ELF-1 (cell line): Measurements from ENCODE around the gene ZNF280A.

ENCODE experiments used
- DNase-seq: peaks from one replicate; pipeline ENCODE4 v3.0.0-alpha.2; 2016; ENCODE audit warnings: low read depth, low spot score

ZNF280A gene

GRCh38 chr22:22520020-22520656 is at the start of gene ZNF280A:
Gene ZNF280A (minus strand): TSS chr22:22520270. CDS start chr22:22515630, 4,640 bp downstream.
- DNase-seq = peak; percentile 19

- DNase-seq = no peak
These were observed 49.1 kb upstream of the ZNF280A start for GRCh38 chr22:22569218-22569617.

GRCh38 chr22:22565981-22566380 is 45.9 kb upstream of the ZNF280A start:
- DNase-seq = no peak

- peak; percentile 82 for DNase-seq
These were observed 39.0 kb upstream of the ZNF280A start, which contains the start of gene PRAME for GRCh38 chr22:22558972-22559603. Gene PRAME (minus strand): TSS chr22:22559265. CDS start chr22:22556832, 2,433 bp downstream.

GRCh38 chr22:22558071-22558971 is 38.3 kb upstream of the ZNF280A start:
- no peak for DNase-seq

- no peak for DNase-seq
These were observed 37.2 kb upstream of the ZNF280A start for GRCh38 chr22:22556995-22557925.

- no peak for DNase-seq
These were observed 36.5 kb upstream of the ZNF280A start for GRCh38 chr22:22556578-22556977.

GRCh38 chr22:22555596-22555995 is 35.5 kb upstream of the ZNF280A start:
- DNase-seq = no peak

GRCh38 chr22:22554587-22555284 is 34.7 kb upstream of the ZNF280A start:
- no peak for DNase-seq

- DNase-seq = no peak
These were observed 33.9 kb upstream of the ZNF280A start for GRCh38 chr22:22553735-22554586.

GRCh38 chr22:22553141-22553540 is 33.1 kb upstream of the ZNF280A start:
- no peak for DNase-seq

- DNase-seq = peak; percentile 78
These were observed 32.6 kb upstream of the ZNF280A start for GRCh38 chr22:22552630-22553029.

GRCh38 chr22:22550789-22551434 is 30.8 kb upstream of the ZNF280A start:
- no peak for DNase-seq

- no peak for DNase-seq
These were observed 28.8 kb upstream of the ZNF280A start for GRCh38 chr22:22548910-22549309.

- DNase-seq = no peak
These were observed 28.2 kb upstream of the ZNF280A start for GRCh38 chr22:22548317-22548716.

- no peak for DNase-seq
These were observed 27.7 kb upstream of the ZNF280A start for GRCh38 chr22:22547692-22548300.

- DNase-seq = no peak
These were observed 27.2 kb upstream of the ZNF280A start for GRCh38 chr22:22547226-22547625.

GRCh38 chr22:22546490-22546889 is 26.4 kb upstream of the ZNF280A start:
- DNase-seq = no peak

- no peak for DNase-seq
These were observed 25.0 kb upstream of the ZNF280A start for GRCh38 chr22:22545084-22545483.
